Esophagus (tissue), 2 donors: ENCODE results near the gene LIX1L. TPM values are rescaled to one million over a fixed set of nuclear protein-coding genes. Genes with fewer than 3 reads are reported as not detected.

ENCODE experiments used
- H3K27ac ChIP-seq, 2 donors: one replicate each; pipeline ENCODE4 v1.5.1; 2013; ENCODE audit warnings: low read depth in 2 of 2, mild to moderate bottlenecking in 2 of 2, inconsistent platforms in 1 of 2, low read length in 1 of 2, moderate library complexity in 1 of 2
- H3K27me3 ChIP-seq, 2 donors: one replicate each; pipeline ENCODE4 v1.6.1; 2013; ENCODE audit warnings: low read length in 2 of 2, control low read depth in 1 of 2, mild to moderate bottlenecking in 1 of 2; ENCODE audit not compliant: insufficient read depth in 2 of 2, control insufficient read depth in 1 of 2
- H3K36me3 ChIP-seq, 2 donors: one replicate each; pipeline ENCODE4 v1.6.1; 2013; ENCODE audit warnings: low read length in 1 of 2; ENCODE audit not compliant: control insufficient read depth in 2 of 2, insufficient read depth in 2 of 2
- H3K4me1 ChIP-seq, 2 donors: one replicate each; pipeline ENCODE4 v1.6.1; 2013; ENCODE audit warnings: low read length in 1 of 2; ENCODE audit not compliant: control insufficient read depth in 2 of 2, insufficient read depth in 2 of 2
- H3K4me3 ChIP-seq, 2 donors: one replicate each; pipeline ENCODE4 v1.5.1; 2013; ENCODE audit warnings: low read length in 2 of 2, mild to moderate bottlenecking in 2 of 2, low read depth in 1 of 2, moderate library complexity in 1 of 2
- H3K9me3 ChIP-seq, 2 donors: one replicate each; pipeline ENCODE4 v1.6.1; 2013; ENCODE audit warnings: mild to moderate bottlenecking in 2 of 2, low read depth in 1 of 2, low read length in 1 of 2, moderate library complexity in 1 of 2; ENCODE audit not compliant: control insufficient read depth in 2 of 2, insufficient read depth in 1 of 2
- WGBS, 2 donors: extraction: QIAGEN DNeasy Blood & Tissue Kit; methylation state at CpG; one replicate each; pipeline ENCODE4 v1.1.7; 2013; 5-methylcytosine and 5-hydroxymethylcytosine counted together
- polyA plus RNA-seq, 2 donors: library from polyadenylated mRNA; stranded (reverse); fragments of 200-250 nt; gene quantifications; one replicate each; pipeline ENCODE4 v1.2.3, GENCODE V29; 2013
- donor health status: healthy with polysubstance abuse.
- donor health status: Bipolar disorder and iron deficiency.

The LIX1L gene
- polyA plus RNA-seq, 2 donors, result 2.1 to 2.9 TPM

- Histone ChIP-seq H3K9me3 (no peaks in the 10 kb centered on the region), H3K27me3 (no peaks in the 10 kb centered on the region), H3K4me1 (peaks cover 7 to 23% of the 10 kb centered on the region in 2 donors), H3K4me3 (no peak overlapping the region), H3K27ac (no peak overlapping the region), H3K36me3 (no peaks in the 10 kb centered on the region)
These were observed 917 bp upstream of the LIX1L start for GRCh38 chr1:145958734-145959133.

- H3K27me3 ChIP-seq, result no peaks in the 10 kb centered on the region
- no peaks in the 10 kb centered on the region for H3K9me3 ChIP-seq
- H3K4me3 ChIP-seq, result peak overlapping the region; percentile 67 to 85
- H3K27ac ChIP-seq, result peak overlapping the region; percentile 75 to 97
- H3K36me3 ChIP-seq, result no peaks in the 10 kb centered on the region
- 6 to 9% methylated on average over 3 of the region's 3 CpGs for WGBS, 2 donors
- peaks cover 7 to 14% of the 10 kb centered on the region in 2 donors for H3K4me1 ChIP-seq
These were observed 905 bp downstream of the LIX1L start for GRCh38 chr1:145956781-145957442.

- peak overlapping the region in 1 of 2 donors; percentile 75 for H3K27ac ChIP-seq
- no peaks in the 10 kb centered on the region for H3K36me3 ChIP-seq
- peaks cover 4 to 9% of the 10 kb centered on the region in 2 donors for H3K4me1 ChIP-seq
- H3K9me3 ChIP-seq, result no peaks in the 10 kb centered on the region
- H3K27me3 ChIP-seq, result no peaks in the 10 kb centered on the region
- peak overlapping the region in 1 of 2 donors; percentile 85 for H3K4me3 ChIP-seq
These were observed 1.5 kb downstream of the LIX1L start for GRCh38 chr1:145956361-145956760.

- no peaks in the 10 kb centered on the region for H3K36me3 ChIP-seq
- no peak overlapping the region for H3K4me3 ChIP-seq
- 45 to 55% methylated on average over 2 of the region's 2 CpGs for WGBS, 2 donors
- peaks cover 0 to 4% of the 10 kb centered on the region in 2 donors for H3K4me1 ChIP-seq
- no peaks in the 10 kb centered on the region for H3K27me3 ChIP-seq
- peak overlapping the region in 1 of 2 donors; percentile 24 for H3K27ac ChIP-seq
- no peaks in the 10 kb centered on the region for H3K9me3 ChIP-seq
These were observed 2.4 kb downstream of the LIX1L start for GRCh38 chr1:145955436-145955835.

GRCh38 chr1:145953861-145954260 lies 4.0 kb downstream of the LIX1L start:
- Histone ChIP-seq H3K9me3 (no peaks in the 10 kb centered on the region), H3K4me3 (no peak overlapping the region), H3K4me1 (peaks cover 0 to 2% of the 10 kb centered on the region in 2 donors), H3K36me3 (no peaks in the 10 kb centered on the region), H3K27me3 (no peaks in the 10 kb centered on the region), H3K27ac (no peak overlapping the region)
- WGBS, 2 donors, result 88 to 90% methylated on average over 6 of the region's 6 CpGs

DNA sequence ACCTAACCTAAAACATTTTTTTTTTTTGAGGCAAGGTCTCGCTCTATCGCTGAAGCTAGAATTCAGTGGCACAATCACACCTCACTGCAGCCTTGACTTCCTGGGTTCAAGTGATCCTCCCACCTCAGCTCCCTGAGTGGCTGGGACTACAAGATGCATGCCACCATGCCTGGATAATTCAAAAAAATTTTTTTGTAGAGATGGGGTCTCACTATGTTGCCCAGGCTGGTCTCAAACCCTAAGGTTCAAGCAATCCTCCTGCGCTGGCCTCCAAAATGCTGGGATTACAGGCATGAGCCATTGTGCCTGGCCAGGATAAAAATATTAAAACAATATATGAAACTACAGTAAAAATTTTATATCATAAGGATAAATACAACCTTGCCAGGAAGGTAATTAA lies 4.9 kb downstream of the LIX1L start:
- H3K4me1 ChIP-seq, result peaks cover 0 to 2% of the 10 kb centered on the region in 2 donors
- 98 to 99% methylated on average over 3 of the region's 3 CpGs for WGBS, 2 donors

GRCh38 chr1:145951526-145951925 lies 6.3 kb downstream of the LIX1L start:
- Histone ChIP-seq H3K27ac (no peak overlapping the region), H3K4me3 (no peak overlapping the region), H3K4me1 (peaks cover 0 to 2% of the 10 kb centered on the region in 2 donors), H3K9me3 (no peaks in the 10 kb centered on the region), H3K27me3 (no peaks in the 10 kb centered on the region), H3K36me3 (no peaks in the 10 kb centered on the region)
- 91 to 92% methylated on average over 1 of the region's 1 CpG for WGBS, 2 donors

More for the DNA sequence above, 4.9 kb downstream of the LIX1L start:
- Histone ChIP-seq H3K27ac (no peak overlapping the region), H3K4me3 (no peak overlapping the region), H3K27me3 (no peaks in the 10 kb centered on the region), H3K36me3 (no peaks in the 10 kb centered on the region), H3K9me3 (no peaks in the 10 kb centered on the region)

- Histone ChIP-seq H3K27ac (no peak overlapping the region), H3K4me3 (no peak overlapping the region), H3K36me3 (no peaks in the 10 kb centered on the region), H3K4me1 (peaks cover 0 to 2% of the 10 kb centered on the region in 2 donors), H3K27me3 (no peaks in the 10 kb centered on the region), H3K9me3 (no peaks in the 10 kb centered on the region)
- 90% methylated on average over 4 of the region's 4 CpGs for WGBS, 2 donors
These were observed 8.6 kb downstream of the LIX1L start for GRCh38 chr1:145949219-145949618.

DNA sequence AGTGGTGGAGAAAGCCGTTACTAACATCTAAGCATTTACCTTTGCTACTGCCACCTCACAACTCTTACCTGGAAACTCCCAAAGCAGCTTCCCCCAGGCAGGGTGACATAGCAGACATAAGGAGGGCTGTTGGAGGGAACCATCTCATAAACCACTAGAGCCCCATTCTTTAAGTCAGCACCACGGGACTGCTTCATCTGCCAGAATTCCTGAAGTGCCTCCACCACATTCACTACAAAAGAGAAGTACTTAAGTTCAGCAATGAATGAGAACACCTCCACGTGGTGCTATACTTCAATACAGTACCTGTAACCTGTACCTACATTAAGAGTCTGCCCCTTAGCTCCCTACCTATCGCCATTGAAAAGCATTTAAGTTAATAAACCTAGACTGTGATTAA lies 10.3 kb downstream of the LIX1L start:
- H3K27me3 ChIP-seq, result no peaks in the 10 kb centered on the region
- H3K36me3 ChIP-seq, result no peaks in the 10 kb centered on the region
- no peak overlapping the region for H3K4me3 ChIP-seq
- H3K27ac ChIP-seq, result no peak overlapping the region
- 81 to 85% methylated on average over 4 of the region's 4 CpGs for WGBS, 2 donors
- no peaks in the 10 kb centered on the region for H3K9me3 ChIP-seq
- H3K4me1 ChIP-seq, result peaks cover 0 to 2% of the 10 kb centered on the region in 2 donors

- whole genome bisulfite sequencing, 2 donors, result 86 to 89% methylated on average over 4 of the region's 4 CpGs
- Histone ChIP-seq H3K4me3 (no peak overlapping the region), H3K27ac (no peak overlapping the region), H3K4me1 (peaks cover 0 to 2% of the 10 kb centered on the region in 2 donors), H3K27me3 (no peaks in the 10 kb centered on the region), H3K9me3 (no peaks in the 10 kb centered on the region), H3K36me3 (no peaks in the 10 kb centered on the region)
These were observed 11.3 kb downstream of the LIX1L start for GRCh38 chr1:145946477-145946986.
